Thyroid gland (tissue), 4 donors: ENCODE data around the gene TFPI. TPM values are rescaled to one million over a fixed set of nuclear protein-coding genes. Genes with fewer than 3 reads are reported as not detected.
A peak's percentile ranks its signal among the peaks of the same experiment; 100 is the strongest.

Experiments used
- DNase-seq, 2 donors: peaks; one replicate each; pipeline ENCODE4 v3.0.0-alpha.2; 2019
- H3K27ac ChIP-seq, 3 donors: fragments of 200-600 bp; sonication (generic); 1 replicate in 2 of 3; 2 replicates in 1 of 3; pipeline ENCODE4 v1.5.1; 2016 to 2019; ENCODE audit warnings: mild to moderate bottlenecking in 1 of 3, moderate library complexity in 1 of 3
- H3K27me3 ChIP-seq: fragments of 200-600 bp; sonication (generic); one replicate; pipeline ENCODE4 v1.5.1; 2019
- H3K36me3 ChIP-seq, 2 donors: fragments of 200-600 bp; sonication (generic); one replicate each; pipeline ENCODE4 v1.5.1; 2016 to 2019
- H3K4me1 ChIP-seq, 2 donors: fragments of 200-600 bp; sonication (generic); one replicate each; pipeline ENCODE4 v1.5.1; 2017 to 2019
- H3K4me3 ChIP-seq, 3 donors: fragments of 200-600 bp; sonication (generic); replicated peaks in 1 of 3; 1 replicate in 2 of 3; 2 replicates in 1 of 3; pipeline ENCODE4 v1.5.1; 2016; ENCODE audit warnings: mild to moderate bottlenecking in 1 of 3
- H3K9me3 ChIP-seq: fragments of 200-600 bp; sonication (generic); one replicate; pipeline ENCODE4 v1.5.1; 2017
- POLR2A ChIP-seq, 2 donors: fragments of 450-650 bp; IDR thresholded peaks; one replicate each; pipeline ENCODE4 v1.6.1; 2017; ENCODE audit warnings: antibody characterized with exemption in 2 of 2, mild to moderate bottlenecking in 2 of 2, moderate library complexity in 1 of 2
- WGBS, 2 donors: methylation state at CpG; one replicate each; pipeline ENCODE4 v1.1.5; 2017; 5-methylcytosine and 5-hydroxymethylcytosine counted together
- intact Hi-C: fragments of 100-400 bp; cut with DNase I; formaldehyde crosslinking; loops from one replicate; pipeline ENCODE4 v1.15.1; 2023
- total RNA-seq, 4 donors: library from RNA; depleted of rRNA; stranded (reverse); fragments of >200 nt; gene quantifications; one replicate each; pipeline ENCODE4 v1.2.3, GENCODE V29; 2016
- TF ChIP-seq, protein P1 (sequence below), 6 experiments: fragments of 200-600 bp in 3 of 6; fragments of 450-650 bp in 3 of 6; sonication (generic) in 3 of 6; IDR thresholded peaks; one replicate each; pipeline ENCODE4 v1.5.1; 2016 to 2019; ENCODE audit warnings: antibody characterized with exemption in 6 of 6, mild to moderate bottlenecking in 2 of 6, inconsistent platforms in 1 of 6, moderate library complexity in 1 of 6

The TFPI gene
- total RNA-seq, 4 donors from 2014 or later, result 56.7 to 208 (median 144) TPM

DNA sequence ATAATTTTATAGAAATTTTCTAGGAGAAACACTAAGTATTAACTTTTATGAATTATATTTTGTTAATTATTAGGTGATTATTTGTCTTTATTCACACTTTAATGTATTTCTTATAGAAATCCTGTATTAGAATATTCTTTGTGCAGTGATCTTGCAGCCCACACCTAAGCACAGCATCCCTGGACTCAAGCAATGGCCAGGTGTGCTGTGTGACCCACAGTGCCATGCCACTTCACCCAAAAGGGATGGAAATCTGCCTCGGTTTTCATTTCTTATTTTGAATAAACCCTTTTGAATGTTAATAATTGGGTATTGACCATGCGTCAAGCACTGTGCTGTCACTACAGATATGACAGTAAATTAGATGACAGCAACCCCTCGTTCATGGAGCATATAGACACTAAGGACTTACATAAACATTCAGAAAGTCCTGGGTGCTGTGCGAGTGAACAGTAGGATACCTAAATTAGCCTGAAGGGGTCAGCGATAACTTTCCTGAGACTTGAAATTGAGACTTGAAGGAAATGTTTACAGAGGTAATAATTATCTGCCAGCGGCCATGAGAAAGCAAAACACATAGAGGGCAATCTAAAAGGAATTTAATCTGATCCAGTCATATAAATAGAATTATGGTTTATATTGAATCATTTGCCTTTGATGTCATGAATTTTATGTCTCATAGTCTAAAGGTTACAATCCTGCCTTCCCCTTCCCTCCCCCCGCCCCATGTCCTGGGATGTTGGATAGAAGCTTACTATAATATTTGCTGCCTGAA, 53.5 kb downstream of the TFPI start:
- H3K9me3 ChIP-seq, result no peaks in the 10 kb centered on the region
- H3K4me1 ChIP-seq, result no peaks in the 10 kb centered on the region
- WGBS, 2 donors, result 62 to 71% methylated on average over 7 of the region's 7 CpGs
- no peak overlapping the region for H3K27ac ChIP-seq
- H3K4me3 ChIP-seq, result no peak overlapping the region
- H3K27me3 ChIP-seq, result no peaks in the 10 kb centered on the region
- intact Hi-C loops, result loop anchor here (10.0 kb wide), 1 partner anchor 74 kb away; no protein-coding TSS in a partner anchor
- DNase-seq, result no peak
- H3K36me3 ChIP-seq, result peaks cover 0 to 2% of the 10 kb centered on the region in 2 donors
- no peak for TF ChIP-seq POLR2A (IDR thresholded peaks at IDR 0.05)
- TF ChIP-seq, protein P1, sequence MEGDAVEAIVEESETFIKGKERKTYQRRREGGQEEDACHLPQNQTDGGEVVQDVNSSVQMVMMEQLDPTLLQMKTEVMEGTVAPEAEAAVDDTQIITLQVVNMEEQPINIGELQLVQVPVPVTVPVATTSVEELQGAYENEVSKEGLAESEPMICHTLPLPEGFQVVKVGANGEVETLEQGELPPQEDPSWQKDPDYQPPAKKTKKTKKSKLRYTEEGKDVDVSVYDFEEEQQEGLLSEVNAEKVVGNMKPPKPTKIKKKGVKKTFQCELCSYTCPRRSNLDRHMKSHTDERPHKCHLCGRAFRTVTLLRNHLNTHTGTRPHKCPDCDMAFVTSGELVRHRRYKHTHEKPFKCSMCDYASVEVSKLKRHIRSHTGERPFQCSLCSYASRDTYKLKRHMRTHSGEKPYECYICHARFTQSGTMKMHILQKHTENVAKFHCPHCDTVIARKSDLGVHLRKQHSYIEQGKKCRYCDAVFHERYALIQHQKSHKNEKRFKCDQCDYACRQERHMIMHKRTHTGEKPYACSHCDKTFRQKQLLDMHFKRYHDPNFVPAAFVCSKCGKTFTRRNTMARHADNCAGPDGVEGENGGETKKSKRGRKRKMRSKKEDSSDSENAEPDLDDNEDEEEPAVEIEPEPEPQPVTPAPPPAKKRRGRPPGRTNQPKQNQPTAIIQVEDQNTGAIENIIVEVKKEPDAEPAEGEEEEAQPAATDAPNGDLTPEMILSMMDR (IDR thresholded peaks at IDR 0.05), result no peak

DNA sequence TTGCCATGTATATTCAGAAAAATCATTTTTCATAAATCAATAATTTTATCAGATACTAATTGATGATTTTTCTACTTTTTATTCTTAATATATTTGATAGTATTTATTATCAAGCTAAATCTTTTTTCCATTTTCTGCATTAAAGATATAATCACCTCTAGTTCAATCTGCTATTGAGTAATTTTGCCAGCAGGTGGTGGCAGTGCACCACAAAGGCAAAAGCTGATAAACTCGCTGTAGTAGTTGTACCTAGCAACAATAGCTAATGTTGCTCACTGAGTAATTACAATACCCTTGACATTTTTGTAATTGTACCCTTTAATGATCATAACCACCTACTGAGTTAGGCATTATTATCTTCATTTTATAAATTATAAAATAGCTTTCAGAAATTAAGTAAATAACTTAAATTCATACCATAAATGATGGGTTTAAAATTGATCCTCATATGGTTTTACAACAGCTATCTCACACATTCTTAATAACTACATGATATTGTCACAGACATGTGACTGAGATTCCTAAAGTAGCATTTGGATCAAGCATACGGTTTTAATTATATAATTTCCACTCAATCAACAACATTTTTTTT, 54.2 kb downstream of the TFPI start:
- no peak overlapping the region for H3K4me3 ChIP-seq
- 27 to 34% methylated on average over 2 of the region's 2 CpGs for WGBS, 2 donors
- intact Hi-C loops, result loop anchor here (10.0 kb wide), 2 partner anchors 75 to 345 kb away; no protein-coding TSS in a partner anchor
- TF ChIP-seq POLR2A (IDR thresholded peaks at IDR 0.05), result no peak
- TF ChIP-seq, protein P1 (IDR thresholded peaks at IDR 0.05), result peak; percentile 39 to 87 (median 77)
- DNase-seq, result peak; percentile 47 to 62
- H3K27me3 ChIP-seq, result no peaks in the 10 kb centered on the region
- H3K4me1 ChIP-seq, result no peaks in the 10 kb centered on the region
- no peak overlapping the region for H3K27ac ChIP-seq
- peaks cover 0 to 2% of the 10 kb centered on the region in 2 donors for H3K36me3 ChIP-seq
- H3K9me3 ChIP-seq, result no peaks in the 10 kb centered on the region

DNA sequence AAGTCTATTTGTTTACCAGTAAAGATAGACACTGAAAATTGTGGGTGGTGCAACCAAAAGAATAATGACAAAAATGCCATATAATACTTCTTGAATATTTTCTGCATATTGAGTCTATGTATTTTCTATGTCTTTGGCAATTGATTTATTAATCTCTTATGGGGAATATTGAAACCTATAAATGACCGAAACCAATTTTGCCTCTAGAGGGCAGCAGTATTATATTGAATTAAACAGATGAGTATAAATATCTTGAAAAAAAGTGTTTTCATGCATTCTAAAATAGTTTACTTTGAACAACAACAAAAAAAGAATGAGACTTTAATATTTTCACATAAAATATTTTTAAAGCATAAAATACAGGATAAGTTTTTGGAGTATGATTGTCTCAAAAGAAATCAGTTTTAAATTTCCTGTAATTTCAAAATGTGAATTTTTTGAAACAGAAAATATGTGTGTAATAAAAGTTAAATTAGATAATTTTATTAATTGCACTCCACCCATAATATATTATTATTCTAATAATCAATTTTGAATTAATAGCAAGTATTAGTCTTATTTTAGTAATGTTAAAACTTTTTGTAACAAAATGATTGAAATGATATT, 56.3 kb downstream of the TFPI start:
- intact Hi-C loops, result loop anchor here (10.0 kb wide), 1 partner anchor 347 kb away; no protein-coding TSS in a partner anchor
- TF ChIP-seq, protein P1 (IDR thresholded peaks at IDR 0.05), result peak in 4 of 6 experiments; percentile 11 to 48 (median 26)
- TF ChIP-seq POLR2A (IDR thresholded peaks at IDR 0.05), result no peak
- DNase-seq, result no peak
- Histone ChIP-seq H3K4me1 (no peaks in the 10 kb centered on the region), H3K36me3 (peaks cover 0 to 2% of the 10 kb centered on the region in 2 donors), H3K27me3 (no peaks in the 10 kb centered on the region), H3K27ac (no peak overlapping the region), H3K9me3 (no peaks in the 10 kb centered on the region), H3K4me3 (no peak overlapping the region)
- WGBS, 2 donors, result 27 to 32% methylated on average over 1 of the region's 1 CpG

DNA sequence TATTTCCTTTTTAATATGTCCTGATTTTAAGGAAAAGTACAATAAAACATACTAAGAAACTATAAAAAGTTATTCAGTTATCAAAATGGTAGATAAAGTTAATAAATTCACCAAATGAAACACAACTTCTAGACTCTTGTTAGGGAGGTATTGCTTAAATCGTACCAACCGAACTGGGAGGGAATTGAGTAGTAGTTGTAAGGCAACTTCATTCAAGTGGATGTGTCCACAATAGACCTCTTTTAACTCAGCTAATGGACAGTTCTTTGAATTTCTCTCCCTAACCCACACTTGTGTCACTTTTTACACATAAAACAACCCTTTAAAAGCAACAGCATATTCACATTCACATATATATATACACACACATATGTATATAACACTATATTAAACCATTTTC, 57.1 kb downstream of the TFPI start:
- TF ChIP-seq POLR2A (IDR thresholded peaks at IDR 0.05), result no peak
- TF ChIP-seq, protein P1 (IDR thresholded peaks at IDR 0.05), result no peak
- WGBS, 2 donors, result 69 to 83% methylated on average over 2 of the region's 2 CpGs
- intact Hi-C loops, result loop anchor here (10.0 kb wide), 1 partner anchor 348 kb away; no protein-coding TSS in a partner anchor

More for the DNA sequence above, 57.1 kb downstream of the TFPI start:
- Histone ChIP-seq H3K36me3 (peaks cover 0 to 2% of the 10 kb centered on the region in 2 donors), H3K27ac (no peak overlapping the region), H3K4me3 (no peak overlapping the region), H3K4me1 (no peaks in the 10 kb centered on the region), H3K9me3 (no peaks in the 10 kb centered on the region), H3K27me3 (no peaks in the 10 kb centered on the region)
- DNase-seq, result no peak
